Measurements from ENCODE around the gene CDHR3. TPM values are rescaled to one million over a fixed set of nuclear protein-coding genes. Genes with fewer than 3 reads are reported as not detected.

Gene CDHR3
- total RNA-seq, 1 donor from 2014 or later, result 10.6 TPM

GRCh38 chr7:106038916-106039315 is 75.9 kb downstream of the CDHR3 start:
- Mint-ChIP-seq H3K36me3 (ENCODE audit: low read depth, unreplicated experiment) (peaks cover 6% of the 10 kb centered on the region), H3K27ac (ENCODE audit: unreplicated experiment) (no peak overlapping the region), H3K4me3 (ENCODE audit: unreplicated experiment) (no peak overlapping the region), H3K9me3 (ENCODE audit: unreplicated experiment) (no peaks in the 10 kb centered on the region), H3K4me1 (ENCODE audit: unreplicated experiment) (peaks cover 6% of the 10 kb centered on the region), H3K27me3 (ENCODE audit: unreplicated experiment) (peaks cover 1% of the 10 kb centered on the region)
- DNase-seq (ENCODE audit: low spot score), result no peak
- TF ChIP-seq CTCF (IDR thresholded peaks at IDR 0.05; ENCODE audit: unreplicated experiment), result no peak

GRCh38 chr7:106039486-106040060 is 76.5 kb downstream of the CDHR3 start:
- no peaks in the 10 kb centered on the region for H3K9me3 Mint-ChIP-seq (ENCODE audit: unreplicated experiment)
- H3K27me3 Mint-ChIP-seq (ENCODE audit: unreplicated experiment), result peaks cover 1% of the 10 kb centered on the region
- no peak overlapping the region for H3K27ac Mint-ChIP-seq (ENCODE audit: unreplicated experiment)
- TF ChIP-seq CTCF (IDR thresholded peaks at IDR 0.05; ENCODE audit: unreplicated experiment), result no peak
- H3K4me3 Mint-ChIP-seq (ENCODE audit: unreplicated experiment), result no peak overlapping the region
- no peak for DNase-seq (ENCODE audit: low spot score)
- H3K4me1 Mint-ChIP-seq (ENCODE audit: unreplicated experiment), result peaks cover 6% of the 10 kb centered on the region
- H3K36me3 Mint-ChIP-seq (ENCODE audit: low read depth, unreplicated experiment), result peaks cover 6% of the 10 kb centered on the region

- Mint-ChIP-seq H3K4me3 (ENCODE audit: unreplicated experiment) (no peak overlapping the region), H3K36me3 (ENCODE audit: low read depth, unreplicated experiment) (peaks cover 6% of the 10 kb centered on the region), H3K9me3 (ENCODE audit: unreplicated experiment) (no peaks in the 10 kb centered on the region), H3K27ac (ENCODE audit: unreplicated experiment) (no peak overlapping the region), H3K27me3 (ENCODE audit: unreplicated experiment) (peaks cover 1% of the 10 kb centered on the region), H3K4me1 (ENCODE audit: unreplicated experiment) (peaks cover 6% of the 10 kb centered on the region)
- peak; percentile 88 for TF ChIP-seq CTCF (IDR thresholded peaks at IDR 0.05; ENCODE audit: unreplicated experiment)
- DNase-seq (ENCODE audit: low spot score), result peak; percentile 66
These were observed 78.2 kb downstream of the CDHR3 start for GRCh38 chr7:106041140-106041717.

- peaks cover 6% of the 10 kb centered on the region for H3K4me1 Mint-ChIP-seq (ENCODE audit: unreplicated experiment)
- no peak overlapping the region for H3K4me3 Mint-ChIP-seq (ENCODE audit: unreplicated experiment)
- no peak overlapping the region for H3K27ac Mint-ChIP-seq (ENCODE audit: unreplicated experiment)
- peaks cover 1% of the 10 kb centered on the region for H3K27me3 Mint-ChIP-seq (ENCODE audit: unreplicated experiment)
- no peak for DNase-seq (ENCODE audit: low spot score)
- peaks cover 6% of the 10 kb centered on the region for H3K36me3 Mint-ChIP-seq (ENCODE audit: low read depth, unreplicated experiment)
- TF ChIP-seq CTCF (IDR thresholded peaks at IDR 0.05; ENCODE audit: unreplicated experiment), result no peak
- no peaks in the 10 kb centered on the region for H3K9me3 Mint-ChIP-seq (ENCODE audit: unreplicated experiment)
These were observed 79.1 kb downstream of the CDHR3 start for GRCh38 chr7:106042196-106042611.

GRCh38 chr7:106045139-106045538 is 82.1 kb downstream of the CDHR3 start:
- peaks cover 3% of the 10 kb centered on the region for H3K4me1 Mint-ChIP-seq (ENCODE audit: unreplicated experiment)
- no peak overlapping the region for H3K27ac Mint-ChIP-seq (ENCODE audit: unreplicated experiment)
- DNase-seq (ENCODE audit: low spot score), result no peak
- no peaks in the 10 kb centered on the region for H3K27me3 Mint-ChIP-seq (ENCODE audit: unreplicated experiment)
- no peak overlapping the region for H3K4me3 Mint-ChIP-seq (ENCODE audit: unreplicated experiment)
- no peaks in the 10 kb centered on the region for H3K9me3 Mint-ChIP-seq (ENCODE audit: unreplicated experiment)
- no peaks in the 10 kb centered on the region for H3K36me3 Mint-ChIP-seq (ENCODE audit: low read depth, unreplicated experiment)
- TF ChIP-seq CTCF (IDR thresholded peaks at IDR 0.05; ENCODE audit: unreplicated experiment), result no peak

All from endothelial cell (in vitro differentiated cells).